ENCODE data around the gene DEGS1.
A peak's percentile ranks its signal among the peaks of the same experiment; 100 is the strongest.
"Not testable (repeated sequence)": the region's sequence is repeated elsewhere in the genome, so short reads cannot be mapped to it uniquely, and the experiment has no call there.

DEGS1 gene

DNA sequence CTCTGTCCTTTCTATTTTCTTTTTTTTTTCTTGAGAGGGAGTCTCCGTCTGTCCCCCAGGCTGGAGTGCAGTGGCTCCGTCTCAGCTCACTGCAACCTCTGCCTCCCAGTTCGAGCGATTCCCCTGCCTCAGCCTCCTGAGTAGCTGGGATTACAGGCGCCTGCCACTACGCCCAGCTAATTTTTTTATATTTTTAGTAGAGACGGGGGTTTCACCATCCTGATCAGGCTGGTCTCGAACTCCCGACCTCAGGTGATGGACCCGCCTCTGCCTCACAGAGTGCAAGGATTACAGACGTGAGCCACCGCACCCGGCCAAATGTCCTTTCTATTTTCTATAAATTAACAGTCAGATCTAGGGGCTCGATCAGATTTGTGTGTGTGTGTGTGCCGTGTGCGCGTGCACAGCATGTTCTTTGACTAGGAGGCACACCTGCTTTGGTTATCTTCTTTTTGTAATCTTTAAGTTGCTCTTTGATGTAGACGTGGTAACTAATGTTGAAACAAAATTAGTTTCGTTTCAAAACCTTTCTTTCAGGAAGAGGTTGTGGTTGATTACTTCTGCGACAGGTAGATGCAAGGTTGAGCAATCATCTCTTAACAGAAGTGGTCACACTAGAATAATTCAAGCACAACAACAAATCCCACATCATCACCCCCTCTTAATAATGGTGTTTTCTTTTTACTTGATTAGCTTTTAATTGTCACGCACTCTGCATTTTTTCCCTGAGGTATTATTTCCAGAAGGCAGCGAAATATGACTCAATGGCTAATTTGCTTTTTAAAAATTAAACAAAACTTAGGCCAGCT is 779 bp upstream of the DEGS1 start:
- peak; percentile 64 for DNase-seq

DNA sequence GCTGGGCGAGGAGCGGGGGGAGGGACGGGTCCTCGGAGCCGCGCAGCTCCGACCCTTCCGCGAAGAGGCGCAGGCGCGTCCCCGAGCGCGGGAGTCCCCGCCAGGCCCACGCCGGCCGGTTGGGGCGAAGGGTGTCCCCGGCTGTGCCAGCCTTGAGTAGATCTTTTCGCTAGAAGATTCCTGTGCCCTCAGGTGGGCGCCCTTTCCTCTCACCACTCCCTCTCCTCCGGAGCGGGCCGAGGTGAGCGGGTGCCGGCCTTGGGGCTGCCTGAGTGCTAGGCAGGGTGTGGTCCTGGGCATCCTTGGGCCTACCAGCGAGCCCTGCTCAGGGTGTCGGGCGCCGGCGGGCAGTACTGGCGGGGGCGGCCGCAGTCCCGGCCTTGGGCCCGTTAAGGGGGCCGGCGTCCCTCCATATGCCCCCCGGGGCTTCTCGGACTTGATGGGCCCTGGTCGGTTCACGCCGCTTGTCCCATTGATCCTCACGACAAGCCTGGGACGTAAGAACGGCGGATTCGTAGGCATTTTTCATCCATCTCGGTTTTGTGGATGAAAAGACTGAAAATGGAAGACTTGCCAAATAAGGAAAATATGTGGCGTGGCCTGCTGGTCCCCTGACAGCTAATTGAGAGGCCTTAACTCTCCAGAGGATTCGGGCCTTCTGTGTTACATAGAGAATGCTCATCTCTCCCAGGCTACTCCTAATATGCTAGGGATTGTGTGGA is 712 bp downstream of the DEGS1 start:
- peak; percentile 78 for DNase-seq

DNA sequence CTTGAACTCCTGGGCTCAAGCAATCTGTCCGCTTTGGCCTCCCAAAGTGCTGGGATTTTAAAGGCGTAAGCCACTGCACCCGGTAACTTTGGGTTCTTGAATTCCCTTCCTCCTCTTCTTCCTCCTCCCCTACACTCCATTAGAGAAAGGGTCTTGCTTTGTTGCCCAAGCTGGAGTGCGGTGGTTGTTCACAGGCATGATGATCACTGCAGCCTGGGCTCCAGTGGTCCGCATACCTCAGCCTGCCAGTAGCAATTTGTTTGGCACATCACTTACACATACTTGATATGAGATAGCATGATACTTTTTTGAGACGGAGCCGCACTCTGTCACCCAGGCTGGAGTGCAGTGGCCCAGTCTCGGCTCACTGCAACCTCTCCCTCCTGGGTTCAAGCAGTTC is 2.2 kb downstream of the DEGS1 start:
- no peak for DNase-seq

DNA sequence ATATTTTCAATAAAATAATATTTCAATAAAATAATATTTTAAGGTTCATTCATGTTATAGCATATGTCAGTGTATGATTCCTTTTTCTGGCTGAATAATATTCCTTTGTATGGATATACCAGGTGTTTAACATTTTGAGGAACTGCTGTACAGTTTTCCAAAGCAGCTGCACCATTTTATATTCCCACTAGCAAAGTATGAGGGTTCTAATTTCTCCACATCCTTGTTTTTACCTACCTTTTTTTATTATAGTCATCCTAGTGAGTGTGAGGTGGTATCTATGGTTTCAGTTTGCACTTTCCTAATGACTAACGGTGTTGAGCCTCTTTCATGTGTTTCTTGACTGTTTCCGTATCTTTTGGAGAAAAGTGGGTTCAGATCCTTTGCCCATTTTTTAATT is 5.2 kb downstream of the DEGS1 start:
- DNase-seq: no peak

DNA sequence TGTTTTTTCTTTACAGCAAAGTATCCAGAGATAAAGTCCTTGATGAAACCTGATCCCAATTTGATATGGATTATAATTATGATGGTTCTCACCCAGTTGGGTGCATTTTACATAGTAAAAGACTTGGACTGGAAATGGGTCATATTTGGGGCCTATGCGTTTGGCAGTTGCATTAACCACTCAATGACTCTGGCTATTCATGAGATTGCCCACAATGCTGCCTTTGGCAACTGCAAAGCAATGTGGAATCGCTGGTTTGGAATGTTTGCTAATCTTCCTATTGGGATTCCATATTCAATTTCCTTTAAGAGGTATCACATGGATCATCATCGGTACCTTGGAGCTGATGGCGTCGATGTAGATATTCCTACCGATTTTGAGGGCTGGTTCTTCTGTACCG is 6.5 kb downstream of the DEGS1 start:
- no peak for DNase-seq

DNA sequence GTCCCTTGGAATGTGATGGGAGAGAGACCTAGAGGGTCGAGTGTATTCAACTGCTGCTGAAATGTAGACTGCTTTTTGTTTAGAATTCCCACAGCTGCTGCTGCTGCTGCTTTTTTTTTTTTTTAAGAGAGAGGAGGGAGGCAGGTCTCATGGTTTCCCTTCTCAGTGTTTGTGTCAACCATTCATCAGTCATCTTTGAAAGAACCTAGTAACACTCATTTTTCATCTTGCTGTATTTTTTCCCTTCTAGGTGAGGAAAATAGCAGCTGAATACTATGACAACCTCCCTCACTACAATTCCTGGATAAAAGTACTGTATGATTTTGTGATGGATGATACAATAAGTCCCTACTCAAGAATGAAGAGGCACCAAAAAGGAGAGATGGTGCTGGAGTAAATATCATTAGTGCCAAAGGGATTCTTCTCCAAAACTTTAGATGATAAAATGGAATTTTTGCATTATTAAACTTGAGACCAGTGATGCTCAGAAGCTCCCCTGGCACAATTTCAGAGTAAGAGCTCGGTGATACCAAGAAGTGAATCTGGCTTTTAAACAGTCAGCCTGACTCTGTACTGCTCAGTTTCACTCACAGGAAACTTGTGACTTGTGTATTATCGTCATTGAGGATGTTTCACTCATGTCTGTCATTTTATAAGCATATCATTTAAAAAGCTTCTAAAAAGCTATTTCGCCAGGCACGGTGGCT is 9.2 kb downstream of the DEGS1 start:
- no peak for DNase-seq

DNA sequence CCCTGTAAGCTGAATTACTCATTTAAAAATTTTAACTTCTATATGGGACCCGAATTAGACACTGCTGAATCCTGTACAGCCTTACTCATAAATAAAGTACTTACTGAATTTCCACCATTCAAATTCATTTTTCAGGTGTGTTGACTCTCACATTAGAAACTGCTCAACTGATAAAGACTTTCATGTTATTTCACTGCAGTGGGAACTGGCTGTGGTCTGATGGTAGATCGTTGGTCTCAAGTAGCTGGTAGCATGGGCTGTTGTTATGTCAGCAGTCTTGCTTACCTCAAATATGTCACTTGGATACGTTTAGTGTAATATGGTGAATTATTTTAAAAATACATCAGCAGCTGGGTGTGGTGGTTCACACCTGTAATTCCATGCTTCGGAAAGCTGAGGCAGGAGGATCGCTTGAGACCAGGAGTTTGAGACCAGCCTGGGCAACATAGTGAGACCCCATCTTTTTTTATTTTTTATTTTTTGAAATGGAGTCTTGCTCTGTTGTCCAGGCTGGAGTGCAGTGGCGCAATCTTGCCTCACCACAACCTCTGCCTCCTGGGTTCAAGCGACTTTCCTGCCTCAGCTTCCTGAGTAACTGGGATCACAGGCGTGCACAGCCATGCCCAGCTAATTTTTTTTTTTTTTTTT is 10.4 kb downstream of the DEGS1 start:
- no peak for DNase-seq

DNA sequence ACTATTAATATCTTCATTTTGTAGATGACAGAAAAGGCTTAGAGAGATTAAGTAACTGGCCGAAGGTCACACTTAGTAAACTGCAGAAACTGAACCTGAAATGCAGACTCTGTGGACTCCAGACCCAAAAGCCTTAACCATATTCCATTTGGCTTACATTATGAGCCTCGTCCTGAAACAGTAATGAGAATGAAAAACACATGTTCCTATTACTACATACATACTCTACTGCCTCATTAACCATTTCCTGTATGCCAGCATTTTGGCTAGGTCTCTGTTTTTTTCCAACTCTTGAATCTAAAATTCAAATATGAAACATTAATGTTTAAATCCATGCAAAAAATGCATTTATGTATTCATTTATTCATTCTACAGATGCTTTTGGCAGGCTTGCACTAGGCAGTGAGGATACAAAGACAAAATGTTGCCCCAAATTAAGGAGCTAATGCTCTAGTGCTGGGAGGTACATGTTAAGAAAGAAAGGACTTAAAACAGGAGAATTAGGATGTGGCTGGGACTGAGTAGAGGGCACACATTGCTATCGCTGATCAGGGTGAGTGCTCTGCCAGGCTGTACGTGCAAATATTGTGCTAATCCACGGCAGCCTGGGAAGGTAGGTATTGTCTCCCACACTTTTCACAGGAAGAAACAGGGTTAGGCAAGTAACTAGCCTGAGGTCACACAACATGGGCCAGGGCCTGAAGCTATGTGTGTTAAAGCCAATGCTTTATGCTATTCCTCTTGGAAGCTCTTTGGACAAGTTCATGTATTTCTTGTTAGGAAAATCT is 14.0 kb downstream of the DEGS1 start:
- DNase-seq: no peak

DNA sequence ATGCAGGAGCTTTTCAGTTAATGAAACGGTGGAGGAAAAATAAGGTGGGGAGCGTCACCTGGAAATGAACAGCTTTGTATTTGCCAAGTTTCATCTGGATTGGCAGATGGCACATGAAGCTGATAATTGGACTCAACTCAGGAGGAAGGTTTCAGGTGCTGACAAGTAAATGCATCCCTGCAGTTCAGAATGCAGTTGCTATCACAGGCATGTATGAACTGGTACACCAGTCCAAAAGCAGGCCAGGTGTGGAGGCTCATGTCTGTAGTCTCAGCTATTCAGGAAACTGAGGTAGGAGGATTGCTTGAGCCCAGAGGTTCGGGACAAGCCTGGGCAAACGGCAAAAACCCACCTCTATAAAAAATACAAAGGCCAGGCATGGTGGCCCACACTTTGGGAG is 15.5 kb downstream of the DEGS1 start:
- DNase-seq: no peak

DNA sequence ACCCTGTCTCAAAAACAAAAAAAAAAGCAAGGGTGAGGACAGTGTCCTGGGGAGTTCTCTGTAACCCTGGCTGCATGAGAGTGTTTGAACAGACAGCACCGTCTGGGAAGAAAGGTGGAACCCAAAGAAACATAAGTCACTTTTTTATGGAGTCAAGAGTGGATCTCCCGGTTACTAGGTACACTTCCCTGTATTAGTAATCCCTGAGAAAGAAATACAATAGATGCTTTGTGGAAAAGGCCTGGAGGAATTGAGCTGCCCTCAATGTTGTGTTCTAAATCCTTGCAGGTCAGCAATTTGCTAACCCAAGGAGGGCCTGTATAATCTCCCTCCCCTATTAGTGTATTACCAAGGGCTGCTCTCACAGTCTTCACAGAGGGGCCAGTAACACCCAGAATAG is 16.6 kb downstream of the DEGS1 start:
- no peak for DNase-seq

DNA sequence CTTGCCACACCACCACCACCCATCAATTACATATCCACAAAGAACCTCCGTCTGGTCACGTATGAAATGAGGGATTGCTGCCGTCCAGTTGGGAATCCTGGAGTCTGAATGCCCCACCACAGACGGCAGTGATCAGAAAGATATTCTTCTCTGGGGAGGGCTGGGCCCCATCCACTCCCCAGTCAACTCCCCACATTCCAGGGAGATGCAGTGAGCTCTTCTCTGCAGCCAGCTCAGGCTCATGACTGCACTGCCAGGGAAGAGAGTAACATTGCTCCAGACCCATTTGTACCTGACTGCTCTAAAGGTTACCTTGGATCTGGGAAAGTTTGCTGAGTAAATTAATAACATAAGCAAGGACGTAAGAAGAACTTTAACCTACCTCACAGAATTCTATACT is 18.3 kb downstream of the DEGS1 start:
- no peak for DNase-seq

DNA sequence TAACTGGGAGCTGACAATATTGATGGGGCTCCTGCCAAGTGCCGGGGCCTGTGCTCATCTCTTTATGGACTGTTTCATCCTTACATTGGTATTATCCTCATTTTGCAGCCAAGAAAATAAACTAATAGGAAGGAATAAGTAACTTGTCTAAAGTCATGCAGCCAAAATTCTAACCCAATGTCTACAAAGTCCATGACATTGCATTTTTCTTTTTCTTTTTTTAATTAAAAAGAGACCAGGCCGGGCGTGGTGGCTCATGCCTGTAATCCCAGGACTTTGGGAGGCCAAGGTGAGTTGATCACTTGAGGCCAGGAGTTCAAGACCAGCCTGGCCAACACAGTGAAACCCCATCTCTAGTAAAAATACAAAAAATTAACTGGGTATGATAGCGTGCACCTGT is 18.8 kb downstream of the DEGS1 start:
- DNase-seq: no peak

DNA sequence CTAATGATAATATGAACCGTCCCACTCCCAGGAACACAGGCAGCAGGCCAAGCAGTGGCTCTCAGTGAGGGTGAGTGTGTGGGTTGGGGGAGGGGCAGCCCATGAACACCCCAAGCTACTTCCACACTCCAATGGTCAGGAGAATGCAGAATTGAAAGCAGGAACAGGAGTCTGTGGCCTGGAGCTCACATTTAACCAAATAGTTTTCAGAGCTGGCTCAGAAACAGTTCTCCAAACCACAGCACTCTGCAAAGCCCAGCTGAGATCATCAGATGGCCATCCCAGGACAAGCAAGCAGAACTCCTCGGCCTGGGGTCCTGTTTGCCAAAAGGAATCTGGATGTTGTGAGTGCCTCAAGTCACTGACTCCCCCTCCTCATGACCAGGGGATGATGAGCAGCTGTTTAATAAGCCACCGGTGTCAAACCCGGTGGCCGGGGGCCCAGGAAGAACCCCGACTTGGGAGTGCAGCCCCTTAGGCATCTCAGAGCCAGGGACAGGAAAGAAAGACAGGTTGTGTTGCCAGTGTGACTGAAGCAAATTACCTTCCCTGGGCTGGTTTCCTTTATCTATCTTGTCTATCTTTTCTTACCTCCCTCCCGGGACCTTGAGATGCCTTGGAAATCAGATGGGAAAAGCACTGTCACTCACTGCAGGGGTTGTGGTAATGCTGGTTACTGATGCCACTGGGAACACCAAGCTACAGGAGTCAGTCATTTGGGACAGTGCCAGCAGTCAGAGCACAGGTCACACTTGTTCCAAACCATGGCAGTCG is 20.4 kb downstream of the DEGS1 start:
- DNase-seq: no peak

DNA sequence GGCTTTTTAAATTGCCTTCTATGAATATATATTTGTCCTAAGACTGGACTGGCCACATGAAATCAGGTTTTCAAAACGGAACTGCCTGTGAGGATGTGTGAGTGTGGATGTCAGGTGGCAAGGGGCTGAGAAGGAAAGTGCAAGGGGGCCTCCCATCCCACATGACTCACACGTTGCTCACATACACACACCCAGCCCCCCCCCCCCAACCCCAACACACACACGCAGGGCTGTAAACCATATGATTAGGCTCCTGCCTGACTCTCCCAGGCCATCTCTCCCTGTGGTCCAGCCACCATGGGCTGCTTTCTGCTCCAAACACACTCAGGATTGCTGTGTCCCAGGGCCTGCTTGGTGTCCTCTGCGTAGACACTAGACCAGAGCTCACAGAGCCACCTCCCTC is 22.4 kb downstream of the DEGS1 start:
- DNase-seq: peak; percentile 65

DNA sequence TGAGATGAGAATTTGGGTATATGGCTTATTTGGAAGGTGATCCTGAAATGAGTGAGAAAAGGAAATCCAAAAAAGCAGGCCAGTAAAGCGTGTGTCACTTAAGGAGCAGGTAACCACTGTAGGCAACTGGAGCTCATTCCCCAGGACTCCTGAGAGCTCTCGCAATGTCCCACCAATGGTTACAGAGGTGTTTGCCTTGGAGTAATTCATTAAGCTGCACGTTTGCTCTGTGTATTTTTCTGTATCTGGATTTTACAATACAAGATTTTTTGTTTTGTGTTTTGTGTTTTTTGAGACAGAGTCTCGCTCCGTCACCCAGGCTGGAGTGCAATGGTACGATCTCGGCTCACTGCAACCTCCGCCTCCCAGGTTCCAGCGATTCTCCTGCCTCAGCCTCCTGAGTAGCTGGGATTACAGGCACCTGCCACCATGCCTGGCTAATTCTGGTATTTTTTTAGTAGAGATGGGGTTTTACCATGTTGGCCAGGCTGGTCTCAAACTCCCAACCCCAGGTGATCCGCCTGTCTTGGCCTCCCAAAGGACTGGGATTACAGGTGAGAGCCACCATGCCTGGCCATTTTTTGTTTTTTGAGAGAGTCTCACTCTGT is 23.0 kb downstream of the DEGS1 start:
- not testable (repeated sequence) for DNase-seq

DNA sequence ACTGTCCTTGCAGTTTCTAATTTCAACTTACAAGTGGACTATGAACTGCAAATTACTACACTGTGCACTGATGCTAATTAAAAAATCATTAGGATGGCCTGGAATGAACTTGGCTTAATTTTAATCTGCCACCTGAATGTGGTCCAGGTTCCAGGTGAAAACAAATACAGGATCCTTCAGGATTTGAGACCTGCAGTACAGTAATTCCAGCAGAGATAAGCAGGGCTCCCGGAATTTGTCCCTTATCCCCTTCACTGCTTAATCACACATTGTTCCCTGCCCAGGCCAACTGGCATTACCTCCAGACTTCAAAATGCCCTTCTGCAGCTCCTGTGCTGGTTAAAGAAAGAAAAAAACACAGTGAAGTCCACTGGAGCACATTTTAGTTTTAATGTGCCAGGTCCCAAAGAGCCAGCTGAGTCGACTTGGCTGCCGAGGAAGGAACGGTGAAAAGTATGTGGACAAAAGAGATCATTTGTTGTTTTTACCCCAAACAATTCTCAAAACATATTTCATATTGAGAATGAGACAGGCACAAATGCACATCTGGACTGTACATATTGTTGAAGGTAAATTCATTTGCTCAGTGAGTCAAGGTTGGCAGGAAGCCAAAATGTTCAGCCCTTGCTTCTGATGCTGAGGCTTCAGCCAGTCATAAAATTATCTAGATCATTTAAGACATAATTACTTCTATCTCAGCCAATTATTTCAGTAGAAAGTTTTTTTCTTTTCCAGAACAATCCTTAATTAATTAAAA is 28.3 kb downstream of the DEGS1 start:
- DNase-seq: no peak

DNA sequence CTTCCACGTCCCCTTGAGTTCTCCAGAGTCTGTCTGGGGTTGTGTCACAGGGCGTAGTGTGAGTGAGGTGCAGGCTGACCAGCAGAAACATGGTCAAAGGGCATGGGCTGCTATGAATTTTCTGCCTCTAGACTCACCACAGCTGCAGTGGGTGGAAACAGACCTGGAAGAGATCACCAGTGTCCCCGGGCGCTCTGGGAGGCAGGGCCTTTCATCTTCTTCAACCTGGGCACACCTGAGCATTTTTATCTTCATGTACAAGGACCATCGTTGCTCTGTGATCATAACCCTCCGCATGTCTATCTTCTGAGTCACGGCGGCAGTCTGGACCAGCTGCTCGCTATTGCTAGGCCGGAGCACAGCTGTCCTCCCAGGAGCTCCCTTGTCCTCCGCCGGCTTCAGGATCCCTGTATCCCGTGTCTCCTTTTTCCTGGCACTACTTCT is 29.6 kb downstream of the DEGS1 start:
- DNase-seq: no peak

DNA sequence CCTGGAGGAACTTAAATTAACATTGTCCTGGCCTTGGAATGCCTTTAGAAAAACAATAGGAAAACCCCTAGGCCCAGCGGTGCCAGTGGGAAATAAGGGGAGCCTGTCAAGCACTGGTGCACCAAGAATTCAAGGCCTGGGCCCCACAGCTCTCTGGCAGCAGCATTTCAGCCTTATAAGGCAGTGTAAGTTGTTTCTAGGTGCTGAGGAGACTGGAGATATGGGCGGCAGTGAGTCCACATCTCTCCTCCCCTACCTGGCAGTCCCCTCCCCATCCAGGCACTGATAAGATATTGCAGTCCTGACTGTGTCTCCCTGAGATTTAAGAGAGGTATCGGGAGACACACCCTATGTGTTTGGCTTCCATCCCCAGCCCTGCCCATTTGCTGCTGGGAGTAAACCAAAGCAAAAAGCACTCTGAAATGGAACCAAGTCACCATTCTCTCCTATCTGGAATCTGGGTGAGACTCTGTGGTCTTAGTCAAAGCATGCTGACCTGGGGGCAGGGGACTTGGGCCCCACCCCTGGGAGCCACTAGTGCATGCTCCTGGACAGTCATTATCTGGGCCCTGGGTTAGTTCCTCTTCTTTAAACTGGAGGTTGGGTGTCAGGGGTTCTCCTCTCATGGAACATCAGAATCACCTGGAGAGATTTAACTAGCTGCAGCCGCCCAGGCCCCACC is 30.5 kb downstream of the DEGS1 start:
- no peak for DNase-seq

DNA sequence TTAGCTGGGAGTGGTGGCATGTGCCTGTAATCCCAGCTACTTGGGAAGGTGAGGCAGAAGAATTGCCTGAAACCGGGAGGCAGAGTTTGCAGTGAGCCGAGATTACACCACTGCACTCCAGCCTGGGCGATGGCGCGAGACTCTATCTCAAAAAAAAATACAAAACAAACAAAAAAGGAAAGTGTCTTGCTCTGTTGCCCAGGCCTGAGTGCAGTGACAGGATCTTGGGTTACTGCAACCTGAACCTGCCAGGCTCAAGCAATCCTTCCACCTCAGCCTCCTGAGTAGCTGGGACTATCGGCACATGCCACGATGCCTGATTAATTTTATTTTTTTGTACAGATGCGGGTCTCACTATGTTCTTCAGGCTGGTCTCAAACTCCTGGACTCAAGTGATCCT is 33.3 kb downstream of the DEGS1 start:
- DNase-seq: no peak
